DOHH2 (cell line): Measurements from ENCODE around the gene DAO.

Experiments used
- H3F3A ChIP-seq: fragments of 200-600 bp; sonication (generic), shearing (Covaris generic); 2 replicates; pipeline ENCODE4 v1.6.0; 2016; ENCODE audit warnings: antibody characterized with exemption, mild to moderate bottlenecking; ENCODE audit not compliant: control insufficient read depth, insufficient read depth
- H3K27ac ChIP-seq: fragments of 200-600 bp; sonication (generic); 2 replicates; pipeline ENCODE4 v1.5.1; 2014; ENCODE audit warnings: low read depth, mild to moderate bottlenecking, low read length, moderate library complexity
- H3K27me3 ChIP-seq: fragments of 200-600 bp; sonication (generic); 2 replicates; pipeline ENCODE4 v1.6.1; 2014; ENCODE audit warnings: mild to moderate bottlenecking, low read length, mixed read lengths; ENCODE audit not compliant: control insufficient read depth
- H3K36me3 ChIP-seq: fragments of 200-600 bp; sonication (generic); 2 replicates; pipeline ENCODE4 v1.6.1; 2014; ENCODE audit warnings: mild to moderate bottlenecking, low read length, moderate library complexity, mixed read lengths; ENCODE audit not compliant: control insufficient read depth
- H3K4me1 ChIP-seq: fragments of 200-600 bp; sonication (generic); 2 replicates; pipeline ENCODE4 v1.6.1; 2014; ENCODE audit warnings: mild to moderate bottlenecking, low read length, mixed read lengths; ENCODE audit not compliant: control insufficient read depth
- H3K4me2 ChIP-seq: fragments of 200-600 bp; sonication (generic); 2 replicates; pipeline ENCODE4 v1.6.0; 2014; ENCODE audit warnings: mild to moderate bottlenecking, low read length, moderate library complexity
- H3K4me3 ChIP-seq: fragments of 200-600 bp; sonication (generic); 2 replicates; pipeline ENCODE4 v1.5.1; 2014; ENCODE audit warnings: mild to moderate bottlenecking, low read length, mixed read lengths
- H3K79me2 ChIP-seq: fragments of 200-600 bp; sonication (generic); 2 replicates; pipeline ENCODE4 v1.6.1; 2014; ENCODE audit warnings: mild to moderate bottlenecking, low read length, mixed read lengths; ENCODE audit not compliant: control insufficient read depth
- H3K9me2 ChIP-seq: fragments of 200-600 bp; sonication (generic); replicated peaks from 2 replicates; pipeline ENCODE4 v1.6.1; 2014; ENCODE audit warnings: mild to moderate bottlenecking, low read length, mixed read lengths; ENCODE audit not compliant: control insufficient read depth
- H3K9me3 ChIP-seq: fragments of 200-600 bp; sonication (generic); 2 replicates; pipeline ENCODE4 v1.6.1; 2014; ENCODE audit warnings: antibody characterized with exemption, low read length, mixed read lengths; ENCODE audit not compliant: control insufficient read depth, insufficient read depth
- H4K20me1 ChIP-seq: fragments of 200-600 bp; sonication (generic); 2 replicates; pipeline ENCODE4 v1.6.0; 2014; ENCODE audit warnings: low read depth, mild to moderate bottlenecking, antibody characterized with exemption, low read length, moderate library complexity; ENCODE audit not compliant: control insufficient read depth, insufficient read depth
- EZH2phosphoT487 ChIP-seq: fragments of 200-600 bp; sonication (generic); IDR thresholded peaks from 2 replicates; pipeline ENCODE4 v1.6.1; 2017; ENCODE audit warnings: borderline replicate concordance, mild to moderate bottlenecking, antibody characterized with exemption, low read length, moderate library complexity, mixed read lengths
- TF ChIP-seq, protein P1 (sequence below): fragments of 200-600 bp; sonication (generic); IDR thresholded peaks from one replicate; pipeline ENCODE4 v1.5.1; 2014; ENCODE audit warnings: antibody characterized with exemption, mild to moderate bottlenecking, low read depth, low read length; ENCODE audit not compliant: poor library complexity, severe bottlenecking

Gene DAO

DNA sequence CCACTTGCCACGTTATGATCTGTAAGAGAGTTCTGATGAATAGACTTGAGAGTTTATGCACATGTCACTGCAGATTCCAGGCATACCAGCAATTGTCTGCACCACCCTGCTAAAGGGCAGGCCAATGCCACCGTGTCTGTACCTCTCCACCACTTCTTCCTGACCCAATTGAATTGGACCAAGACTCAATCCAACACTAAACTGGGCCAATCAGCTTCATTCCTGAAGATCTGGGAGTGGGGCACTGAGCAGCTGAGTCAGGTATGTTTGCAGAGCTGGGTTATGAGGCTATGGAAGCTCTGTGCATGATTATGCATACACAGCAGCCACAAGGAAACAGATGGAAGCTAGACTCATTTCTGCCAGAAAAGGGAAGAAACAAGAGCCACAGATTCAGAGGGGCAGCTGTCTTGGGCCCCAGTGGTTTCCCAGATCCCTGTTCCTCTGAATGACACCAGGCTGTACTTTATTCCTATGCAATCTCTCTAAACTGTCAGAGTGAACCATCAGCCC is 28.0 kb downstream of the DAO start:
- Histone ChIP-seq H3K4me2 (no peak overlapping the region), H3K9me2 (no peaks in the 10 kb centered on the region), H3K4me3 (no peak overlapping the region), H4K20me1 (no peaks in the 10 kb centered on the region), H3K79me2 (no peaks in the 10 kb centered on the region), H3K27me3 (no peaks in the 10 kb centered on the region), H3K9me3 (no peaks in the 10 kb centered on the region), H3K27ac (no peak overlapping the region), H3K4me1 (peaks cover 40% of the 10 kb centered on the region), H3F3A (no peaks in the 10 kb centered on the region), H3K36me3 (no peaks in the 10 kb centered on the region)
- TF ChIP-seq, protein P1, sequence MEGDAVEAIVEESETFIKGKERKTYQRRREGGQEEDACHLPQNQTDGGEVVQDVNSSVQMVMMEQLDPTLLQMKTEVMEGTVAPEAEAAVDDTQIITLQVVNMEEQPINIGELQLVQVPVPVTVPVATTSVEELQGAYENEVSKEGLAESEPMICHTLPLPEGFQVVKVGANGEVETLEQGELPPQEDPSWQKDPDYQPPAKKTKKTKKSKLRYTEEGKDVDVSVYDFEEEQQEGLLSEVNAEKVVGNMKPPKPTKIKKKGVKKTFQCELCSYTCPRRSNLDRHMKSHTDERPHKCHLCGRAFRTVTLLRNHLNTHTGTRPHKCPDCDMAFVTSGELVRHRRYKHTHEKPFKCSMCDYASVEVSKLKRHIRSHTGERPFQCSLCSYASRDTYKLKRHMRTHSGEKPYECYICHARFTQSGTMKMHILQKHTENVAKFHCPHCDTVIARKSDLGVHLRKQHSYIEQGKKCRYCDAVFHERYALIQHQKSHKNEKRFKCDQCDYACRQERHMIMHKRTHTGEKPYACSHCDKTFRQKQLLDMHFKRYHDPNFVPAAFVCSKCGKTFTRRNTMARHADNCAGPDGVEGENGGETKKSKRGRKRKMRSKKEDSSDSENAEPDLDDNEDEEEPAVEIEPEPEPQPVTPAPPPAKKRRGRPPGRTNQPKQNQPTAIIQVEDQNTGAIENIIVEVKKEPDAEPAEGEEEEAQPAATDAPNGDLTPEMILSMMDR = no peak
- no peak for TF ChIP-seq EZH2phosphoT487

DNA sequence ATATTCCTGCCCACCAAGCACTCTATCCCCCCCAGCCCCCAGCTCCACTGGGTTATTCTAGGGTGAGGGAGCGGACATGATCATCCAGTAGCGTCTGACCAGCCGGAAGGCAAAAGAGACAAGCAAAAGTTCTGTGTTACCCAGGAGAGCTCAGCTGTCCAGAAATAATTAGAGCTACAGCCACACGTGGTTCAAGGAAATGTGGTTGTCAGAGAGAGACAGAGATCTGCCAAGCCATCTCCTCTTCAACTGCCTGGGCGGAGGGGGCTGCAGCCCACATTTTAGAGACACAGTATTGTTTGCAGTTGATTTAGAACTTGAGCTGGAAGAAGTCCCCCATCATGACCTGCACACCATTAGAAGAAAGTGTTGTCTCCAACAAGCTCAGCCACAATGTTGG is 30.4 kb downstream of the DAO start:
- Histone ChIP-seq H3K9me3 (no peaks in the 10 kb centered on the region), H3K36me3 (no peaks in the 10 kb centered on the region), H3K79me2 (no peaks in the 10 kb centered on the region), H3K27ac (no peak overlapping the region), H4K20me1 (no peaks in the 10 kb centered on the region), H3K9me2 (no peaks in the 10 kb centered on the region), H3K27me3 (peaks cover 6% of the 10 kb centered on the region; the same call in 1 of the 2 replicates), H3K4me2 (no peak overlapping the region), H3F3A (no peaks in the 10 kb centered on the region), H3K4me1 (peaks cover 28% of the 10 kb centered on the region), H3K4me3 (no peak overlapping the region)
- TF ChIP-seq, protein P1 = no peak
- TF ChIP-seq EZH2phosphoT487 = no peak

DNA sequence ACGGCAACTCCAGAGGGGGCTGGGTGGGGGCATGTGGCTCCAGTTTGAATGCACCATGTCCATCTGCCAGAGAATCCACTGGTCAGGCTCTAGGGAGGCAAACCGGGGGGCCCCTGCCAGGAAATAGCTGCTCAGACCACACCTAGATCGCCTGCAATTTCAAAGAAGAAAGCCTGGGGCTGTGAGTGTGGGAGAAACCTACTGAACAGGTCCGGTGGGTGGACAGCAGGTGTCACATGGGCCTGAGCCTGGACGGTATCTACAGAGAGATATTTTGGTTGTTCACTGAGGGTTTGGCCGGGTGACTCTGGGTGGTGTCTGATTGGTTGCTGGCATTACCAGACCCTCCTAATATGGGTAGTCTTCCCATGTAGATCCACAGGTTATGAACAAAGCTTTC is 32.0 kb downstream of the DAO start:
- Histone ChIP-seq H3K4me3 (no peak overlapping the region), H3K79me2 (no peaks in the 10 kb centered on the region), H3K4me2 (no peak overlapping the region), H4K20me1 (no peaks in the 10 kb centered on the region), H3F3A (no peaks in the 10 kb centered on the region), H3K36me3 (no peaks in the 10 kb centered on the region), H3K4me1 (peaks cover 12% of the 10 kb centered on the region), H3K27ac (no peak overlapping the region), H3K9me3 (no peaks in the 10 kb centered on the region), H3K9me2 (no peaks in the 10 kb centered on the region), H3K27me3 (peaks cover 6% of the 10 kb centered on the region; the same call in 1 of the 2 replicates)
- TF ChIP-seq, protein P1 = no peak
- TF ChIP-seq EZH2phosphoT487 = no peak
